ENCODE results near the gene TFDP2. TPM values are rescaled to one million over a fixed set of nuclear protein-coding genes. Genes with fewer than 3 reads are reported as not detected.

TFDP2 gene
- total RNA-seq, 6 experiments from 2014 or later: 17.9 to 30.9 (median 24.1) TPM

- no peak for ATAC-seq
- TF ChIP-seq POLR2A (IDR thresholded peaks at IDR 0.05) (no peak), CTCF (IDR thresholded peaks at IDR 0.05) (no peak)
- no peak overlapping the region for H3K27ac ChIP-seq
- peaks cover 0 to 4% (median 0%) of the 10 kb centered on the region in 4 donors for H3K4me1 ChIP-seq
- intact Hi-C loops (cut with DNase I): no loop called here
- no peaks in the 10 kb centered on the region for H3K36me3 ChIP-seq
- H3K9me3 ChIP-seq: no peaks in the 10 kb centered on the region
- no peak for DNase-seq
- H3K4me3 ChIP-seq: no peak overlapping the region
- no peaks in the 10 kb centered on the region for H3K27me3 ChIP-seq
Observed at GRCh38 chr3:142031575-142031974, 117.8 kb downstream of the TFDP2 start.

GRCh38 chr3:142029791-142030190, 119.6 kb downstream of the TFDP2 start:
- intact Hi-C loops (cut with DNase I): no loop called here
- WGBS (ENCODE audit: insufficient coverage, low coverage, low lambda C conversion rate, missing lambda C conversion rate): 84% methylated on average over 5 of the region's 5 CpGs
- ATAC-seq: no peak

GRCh38 chr3:142029052-142029642, 120.2 kb downstream of the TFDP2 start:
- DNase-seq: no peak
- Histone ChIP-seq H3K27me3 (no peaks in the 10 kb centered on the region), H3K9me3 (no peaks in the 10 kb centered on the region), H3K4me1 (peaks cover 0 to 4% (median 0%) of the 10 kb centered on the region in 4 donors), H3K27ac (no peak overlapping the region), H3K36me3 (no peaks in the 10 kb centered on the region), H3K4me3 (no peak overlapping the region)
- no peak for ATAC-seq
- WGBS (ENCODE audit: insufficient coverage, low coverage, low lambda C conversion rate, missing lambda C conversion rate): 52% methylated on average over 3 of the region's 3 CpGs
- intact Hi-C loops (cut with DNase I): no loop called here
- TF ChIP-seq CTCF (IDR thresholded peaks at IDR 0.05) (no peak), POLR2A (IDR thresholded peaks at IDR 0.05) (no peak)

More at GRCh38 chr3:142029791-142030190, 119.6 kb downstream of the TFDP2 start:
- DNase-seq: no peak
- H3K27me3 ChIP-seq: no peaks in the 10 kb centered on the region
- no peaks in the 10 kb centered on the region for H3K9me3 ChIP-seq
- no peaks in the 10 kb centered on the region for H3K36me3 ChIP-seq
- H3K4me1 ChIP-seq: peaks cover 0 to 4% (median 0%) of the 10 kb centered on the region in 4 donors
- TF ChIP-seq POLR2A (IDR thresholded peaks at IDR 0.05) (no peak), CTCF (IDR thresholded peaks at IDR 0.05) (no peak)
- no peak overlapping the region for H3K4me3 ChIP-seq
- H3K27ac ChIP-seq: no peak overlapping the region

- Histone ChIP-seq H3K27me3 (no peaks in the 10 kb centered on the region), H3K27ac (peak overlapping the region in 2 of 3 donors; percentile 1 to 7), H3K4me3 (peak overlapping the region; percentile 18 to 49 (median 46)), H3K9me3 (no peaks in the 10 kb centered on the region), H3K4me1 (peaks cover 0 to 4% (median 0%) of the 10 kb centered on the region in 4 donors), H3K36me3 (no peaks in the 10 kb centered on the region)
- TF ChIP-seq CTCF (IDR thresholded peaks at IDR 0.05) (peak in 1 of 4 donors; percentile 34), POLR2A (IDR thresholded peaks at IDR 0.05) (no peak)
- WGBS (ENCODE audit: insufficient coverage, low coverage, low lambda C conversion rate, missing lambda C conversion rate): 8% methylated on average over 4 of the region's 4 CpGs
- intact Hi-C loops (cut with DNase I): no loop called here
- DNase-seq (no peak), ATAC-seq (peak; percentile 80 to 86 (median 84))
Observed at GRCh38 chr3:142028243-142028777, 121.0 kb downstream of the TFDP2 start.
